ENCODE data around the gene TLN1.

Gene TLN1

DNA sequence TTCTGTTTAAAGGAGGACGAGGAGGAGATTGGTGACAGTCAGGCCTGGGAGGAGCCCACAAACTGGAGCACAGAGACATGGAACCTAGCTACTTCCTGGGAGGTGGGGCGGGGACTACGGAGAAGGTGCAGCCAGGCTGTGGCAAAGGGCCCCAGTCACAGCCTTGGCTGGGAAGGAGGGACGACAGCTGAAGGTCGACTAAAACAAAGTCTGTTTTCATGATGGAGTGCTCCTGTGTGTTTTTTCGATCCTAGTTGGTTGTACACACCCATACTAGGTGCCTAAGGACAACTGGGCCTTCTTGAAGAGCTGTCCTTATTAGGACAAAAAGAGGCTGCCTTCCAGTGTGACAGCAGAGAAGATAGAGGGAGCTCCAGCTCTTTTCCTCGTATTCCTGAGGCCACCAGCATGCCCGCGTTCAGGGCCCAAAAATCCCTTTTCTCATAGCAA, 71.0 kb downstream of the TLN1 start:
- Histone ChIP-seq H2AFZ (ENCODE audit: low read length) (no peak overlapping the region), H3K9me2 (replicated peaks; ENCODE audit: insufficient read depth, low read length) (no peaks in the 10 kb centered on the region), H3K9ac (ENCODE audit: low read length) (no peak overlapping the region), H3K27ac (ENCODE audit: low read length) (no peak overlapping the region), H3K9me3 (replicated peaks; ENCODE audit: insufficient read depth, low read length) (no peaks in the 10 kb centered on the region), H3K27me3 (replicated peaks; ENCODE audit: insufficient read depth, low read length) (no peaks in the 10 kb centered on the region), H3K4me3 (ENCODE audit: low read length) (no peak overlapping the region), H3K4me1 (ENCODE audit: low read length) (peaks cover 22% of the 10 kb centered on the region), H4K20me1 (ENCODE audit: insufficient read depth, low read length) (no peaks in the 10 kb centered on the region), H3K36me3 (replicated peaks; ENCODE audit: insufficient read depth, low read length) (no peaks in the 10 kb centered on the region), H3K4me2 (ENCODE audit: low read depth, low read length) (no peak overlapping the region), H3F3A (ENCODE audit: insufficient read depth, low read length) (peaks cover 36% of the 10 kb centered on the region), H3K79me2 (ENCODE audit: low read length) (peaks cover 14% of the 10 kb centered on the region)
- DNase-seq, result no peak
- TF ChIP-seq EZH2 (optimal IDR thresholded peaks at IDR 0.05; ENCODE audit: low read depth, low read length) (no peak), EZH2phosphoT487 (IDR thresholded peaks at IDR 0.05; ENCODE audit: low read length) (no peak)
- TF ChIP-seq, protein P1, sequence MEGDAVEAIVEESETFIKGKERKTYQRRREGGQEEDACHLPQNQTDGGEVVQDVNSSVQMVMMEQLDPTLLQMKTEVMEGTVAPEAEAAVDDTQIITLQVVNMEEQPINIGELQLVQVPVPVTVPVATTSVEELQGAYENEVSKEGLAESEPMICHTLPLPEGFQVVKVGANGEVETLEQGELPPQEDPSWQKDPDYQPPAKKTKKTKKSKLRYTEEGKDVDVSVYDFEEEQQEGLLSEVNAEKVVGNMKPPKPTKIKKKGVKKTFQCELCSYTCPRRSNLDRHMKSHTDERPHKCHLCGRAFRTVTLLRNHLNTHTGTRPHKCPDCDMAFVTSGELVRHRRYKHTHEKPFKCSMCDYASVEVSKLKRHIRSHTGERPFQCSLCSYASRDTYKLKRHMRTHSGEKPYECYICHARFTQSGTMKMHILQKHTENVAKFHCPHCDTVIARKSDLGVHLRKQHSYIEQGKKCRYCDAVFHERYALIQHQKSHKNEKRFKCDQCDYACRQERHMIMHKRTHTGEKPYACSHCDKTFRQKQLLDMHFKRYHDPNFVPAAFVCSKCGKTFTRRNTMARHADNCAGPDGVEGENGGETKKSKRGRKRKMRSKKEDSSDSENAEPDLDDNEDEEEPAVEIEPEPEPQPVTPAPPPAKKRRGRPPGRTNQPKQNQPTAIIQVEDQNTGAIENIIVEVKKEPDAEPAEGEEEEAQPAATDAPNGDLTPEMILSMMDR (IDR thresholded peaks at IDR 0.05; ENCODE audit: low read length), result no peak

DNA sequence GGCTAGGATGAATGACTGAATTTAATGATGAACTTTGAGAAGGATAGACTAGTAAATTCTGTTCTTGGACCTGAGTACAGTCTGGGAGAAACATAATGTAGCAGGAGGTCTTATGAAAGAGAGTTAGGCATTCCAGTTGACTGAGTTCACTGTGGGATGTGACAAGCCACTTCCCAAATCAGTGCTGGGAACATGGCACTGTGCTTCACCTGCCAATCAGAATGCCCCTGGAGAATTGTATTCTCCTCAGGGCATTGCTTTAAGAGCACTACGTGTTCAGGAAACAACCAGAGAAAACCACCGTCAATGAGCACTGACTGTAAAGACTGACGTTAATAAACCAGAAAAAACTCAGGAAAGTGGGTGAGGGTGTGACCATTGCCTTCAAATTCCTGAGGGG, 72.7 kb downstream of the TLN1 start:
- peaks cover 19% of the 10 kb centered on the region for H3K4me1 ChIP-seq (ENCODE audit: low read length)
- no peaks in the 10 kb centered on the region for H3K36me3 ChIP-seq (replicated peaks; ENCODE audit: insufficient read depth, low read length)
- peak overlapping the region; percentile 91; the same call in 1 of the 2 replicates for H3K27ac ChIP-seq (ENCODE audit: low read length)
- peak overlapping the region; percentile 89 for H3K4me2 ChIP-seq (ENCODE audit: low read depth, low read length)
- DNase-seq, result no peak
- peak overlapping the region; percentile 88; the same call in 1 of the 2 replicates for H3K9ac ChIP-seq (ENCODE audit: low read length)
- H3K9me3 ChIP-seq (replicated peaks; ENCODE audit: insufficient read depth, low read length), result no peaks in the 10 kb centered on the region
- no peaks in the 10 kb centered on the region for H3K27me3 ChIP-seq (replicated peaks; ENCODE audit: insufficient read depth, low read length)
- H4K20me1 ChIP-seq (ENCODE audit: insufficient read depth, low read length), result no peaks in the 10 kb centered on the region
- H3K9me2 ChIP-seq (replicated peaks; ENCODE audit: insufficient read depth, low read length), result no peaks in the 10 kb centered on the region
- peaks cover 29% of the 10 kb centered on the region for H3F3A ChIP-seq (ENCODE audit: insufficient read depth, low read length)
- H3K4me3 ChIP-seq (ENCODE audit: low read length), result peak overlapping the region; percentile 74
- TF ChIP-seq EZH2 (optimal IDR thresholded peaks at IDR 0.05; ENCODE audit: low read depth, low read length) (no peak), EZH2phosphoT487 (IDR thresholded peaks at IDR 0.05; ENCODE audit: low read length) (no peak)
- TF ChIP-seq, protein P1 (IDR thresholded peaks at IDR 0.05; ENCODE audit: low read length), result no peak
- peaks cover 14% of the 10 kb centered on the region for H3K79me2 ChIP-seq (ENCODE audit: low read length)
- H2AFZ ChIP-seq (ENCODE audit: low read length), result no peak overlapping the region

DNA sequence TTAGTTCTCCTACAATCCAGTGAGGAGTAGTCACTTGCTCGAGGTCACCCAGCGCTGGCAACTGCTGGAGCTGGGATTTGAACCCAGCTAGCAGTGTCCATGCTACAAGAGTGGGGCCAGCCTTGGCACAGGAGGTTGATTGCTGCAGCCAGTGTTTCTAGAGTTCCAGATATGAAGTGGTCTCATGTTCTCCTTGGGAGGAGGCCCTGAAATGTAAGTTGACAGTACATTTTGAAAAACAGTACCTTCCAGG, 73.1 kb downstream of the TLN1 start:
- H3K4me1 ChIP-seq (ENCODE audit: low read length), result peaks cover 14% of the 10 kb centered on the region; the same call in 1 of the 2 replicates
- no peaks in the 10 kb centered on the region for H3K27me3 ChIP-seq (replicated peaks; ENCODE audit: insufficient read depth, low read length)
- peak overlapping the region; percentile 88 for H3K9ac ChIP-seq (ENCODE audit: low read length)
- H3K9me2 ChIP-seq (replicated peaks; ENCODE audit: insufficient read depth, low read length), result no peaks in the 10 kb centered on the region
- TF ChIP-seq EZH2 (optimal IDR thresholded peaks at IDR 0.05; ENCODE audit: low read depth, low read length), result no peak
- TF ChIP-seq EZH2phosphoT487 (IDR thresholded peaks at IDR 0.05; ENCODE audit: low read length), result no peak
- TF ChIP-seq, protein P1 (IDR thresholded peaks at IDR 0.05; ENCODE audit: low read length), result no peak
- peaks cover 25% of the 10 kb centered on the region for H3F3A ChIP-seq (ENCODE audit: insufficient read depth, low read length)
- peak overlapping the region; percentile 80 for H2AFZ ChIP-seq (ENCODE audit: low read length)
- H3K79me2 ChIP-seq (ENCODE audit: low read length), result peaks cover 14% of the 10 kb centered on the region
- no peaks in the 10 kb centered on the region for H3K9me3 ChIP-seq (replicated peaks; ENCODE audit: insufficient read depth, low read length)
- no peaks in the 10 kb centered on the region for H3K36me3 ChIP-seq (replicated peaks; ENCODE audit: insufficient read depth, low read length)
- peak overlapping the region; percentile 91; the same call in 1 of the 2 replicates for H3K27ac ChIP-seq (ENCODE audit: low read length)
- H4K20me1 ChIP-seq (ENCODE audit: insufficient read depth, low read length), result no peaks in the 10 kb centered on the region
- peak overlapping the region; percentile 89 for H3K4me2 ChIP-seq (ENCODE audit: low read depth, low read length)
- peak overlapping the region; percentile 74 for H3K4me3 ChIP-seq (ENCODE audit: low read length)
- peak; percentile 54 for DNase-seq

Measured in MM.1S (cell line).